RWPE2 (cell line): ENCODE measurements around the gene VWA5B2.
A peak's percentile ranks its signal among the peaks of the same experiment; 100 is the strongest.

Experiments
- ATAC-seq: fragments of 200-7000 bp; cut with Tn5 transposase; 3 replicates; pipeline ENCODE4 v1.9.1; 2021; ENCODE audit warnings: low read depth
- DNase-seq: peaks from one replicate; pipeline ENCODE4 v3.0.0-alpha.2; 2020; ENCODE audit warnings: low spot score
- H3K27ac ChIP-seq: fragments of 450-650 bp; 2 replicates; pipeline ENCODE4 v1.5.1; 2017; ENCODE audit warnings: mild to moderate bottlenecking; ENCODE audit not compliant: poor library complexity, severe bottlenecking
- H3K27me3 ChIP-seq: fragments of 250-450 bp; sonication (Bioruptor Pico); 2 replicates; pipeline ENCODE4 v1.5.1; 2021; ENCODE audit warnings: mild to moderate bottlenecking, moderate library complexity; ENCODE audit not compliant: insufficient read depth, poor library complexity, severe bottlenecking
- H3K36me3 ChIP-seq: fragments of 250-450 bp; sonication (Bioruptor Pico); 2 replicates; pipeline ENCODE4 v1.5.1; 2020; ENCODE audit warnings: low read depth, mild to moderate bottlenecking, moderate library complexity
- H3K4me1 ChIP-seq: fragments of 250-450 bp; sonication (Bioruptor Pico); 2 replicates; pipeline ENCODE4 v1.5.1; 2021; ENCODE audit warnings: mild to moderate bottlenecking, moderate library complexity; ENCODE audit not compliant: insufficient read depth, poor library complexity, severe bottlenecking
- H3K4me3 ChIP-seq: fragments of 250-450 bp; sonication (Bioruptor Pico); 2 replicates; pipeline ENCODE4 v1.5.1; 2021; ENCODE audit warnings: mild to moderate bottlenecking, moderate library complexity; ENCODE audit not compliant: severe bottlenecking
- H3K9me3 ChIP-seq: fragments of 250-450 bp; sonication (Bioruptor Pico); 2 replicates; pipeline ENCODE4 v1.5.1; 2021; ENCODE audit warnings: mild to moderate bottlenecking, moderate library complexity; ENCODE audit not compliant: severe bottlenecking
- TF ChIP-seq, protein P1 (sequence below): fragments of 450-650 bp; IDR thresholded peaks from one replicate; pipeline ENCODE4 v1.5.1; 2017; ENCODE audit warnings: mild to moderate bottlenecking, moderate library complexity; ENCODE audit not compliant: poor library complexity, severe bottlenecking

The VWA5B2 gene

DNA sequence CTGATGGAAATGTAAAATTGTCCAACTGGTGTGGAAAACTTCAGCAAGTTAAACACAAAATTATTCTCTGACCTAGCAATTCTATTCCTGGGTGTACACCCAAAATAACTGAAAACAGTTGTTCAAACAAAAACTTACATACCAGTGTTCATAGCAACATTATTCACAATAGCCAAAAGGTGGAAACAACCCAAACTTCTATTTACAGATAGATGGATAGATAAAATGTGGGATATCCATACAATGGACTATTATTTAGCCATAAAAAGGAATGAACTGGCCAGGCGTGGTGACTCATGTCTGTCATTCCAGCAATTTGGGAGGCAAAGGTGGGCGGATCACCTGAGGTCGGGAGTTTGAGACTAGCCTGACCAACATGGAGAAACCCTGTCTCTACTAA is 6.9 kb upstream of the VWA5B2 start:
- DNase-seq (no peak), ATAC-seq (no peak)
- Histone ChIP-seq H3K27ac (no peak overlapping the region), H3K36me3 (no peaks in the 10 kb centered on the region), H3K4me1 (no peaks in the 10 kb centered on the region), H3K27me3 (no peaks in the 10 kb centered on the region), H3K4me3 (no peak overlapping the region), H3K9me3 (no peaks in the 10 kb centered on the region)
- TF ChIP-seq, protein P1, sequence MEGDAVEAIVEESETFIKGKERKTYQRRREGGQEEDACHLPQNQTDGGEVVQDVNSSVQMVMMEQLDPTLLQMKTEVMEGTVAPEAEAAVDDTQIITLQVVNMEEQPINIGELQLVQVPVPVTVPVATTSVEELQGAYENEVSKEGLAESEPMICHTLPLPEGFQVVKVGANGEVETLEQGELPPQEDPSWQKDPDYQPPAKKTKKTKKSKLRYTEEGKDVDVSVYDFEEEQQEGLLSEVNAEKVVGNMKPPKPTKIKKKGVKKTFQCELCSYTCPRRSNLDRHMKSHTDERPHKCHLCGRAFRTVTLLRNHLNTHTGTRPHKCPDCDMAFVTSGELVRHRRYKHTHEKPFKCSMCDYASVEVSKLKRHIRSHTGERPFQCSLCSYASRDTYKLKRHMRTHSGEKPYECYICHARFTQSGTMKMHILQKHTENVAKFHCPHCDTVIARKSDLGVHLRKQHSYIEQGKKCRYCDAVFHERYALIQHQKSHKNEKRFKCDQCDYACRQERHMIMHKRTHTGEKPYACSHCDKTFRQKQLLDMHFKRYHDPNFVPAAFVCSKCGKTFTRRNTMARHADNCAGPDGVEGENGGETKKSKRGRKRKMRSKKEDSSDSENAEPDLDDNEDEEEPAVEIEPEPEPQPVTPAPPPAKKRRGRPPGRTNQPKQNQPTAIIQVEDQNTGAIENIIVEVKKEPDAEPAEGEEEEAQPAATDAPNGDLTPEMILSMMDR, result no peak

DNA sequence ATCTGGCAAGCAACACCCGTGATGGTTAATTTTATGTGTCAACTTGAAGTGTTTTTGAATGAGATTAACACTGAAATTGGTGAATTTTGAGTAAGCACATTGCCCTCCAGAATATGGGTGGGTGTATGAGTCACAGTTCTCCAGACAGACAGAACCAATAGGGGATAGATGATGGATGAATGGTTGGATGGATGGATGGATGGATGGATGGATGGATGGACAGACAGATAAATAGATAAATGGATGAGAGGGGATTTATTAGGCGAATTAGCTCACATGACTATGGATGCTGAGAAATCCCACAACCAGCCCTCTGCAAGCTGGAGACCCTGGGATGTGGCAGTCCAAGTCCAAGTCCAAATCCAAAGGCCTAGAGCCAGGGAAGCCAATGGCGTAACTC is 5.4 kb upstream of the VWA5B2 start:
- H3K4me1 ChIP-seq, result no peaks in the 10 kb centered on the region
- TF ChIP-seq, protein P1, result no peak
- DNase-seq (no peak), ATAC-seq (no peak)
- no peaks in the 10 kb centered on the region for H3K9me3 ChIP-seq
- H3K4me3 ChIP-seq, result no peak overlapping the region
- H3K36me3 ChIP-seq, result no peaks in the 10 kb centered on the region
- no peak overlapping the region for H3K27ac ChIP-seq
- H3K27me3 ChIP-seq, result peaks cover 8% of the 10 kb centered on the region

DNA sequence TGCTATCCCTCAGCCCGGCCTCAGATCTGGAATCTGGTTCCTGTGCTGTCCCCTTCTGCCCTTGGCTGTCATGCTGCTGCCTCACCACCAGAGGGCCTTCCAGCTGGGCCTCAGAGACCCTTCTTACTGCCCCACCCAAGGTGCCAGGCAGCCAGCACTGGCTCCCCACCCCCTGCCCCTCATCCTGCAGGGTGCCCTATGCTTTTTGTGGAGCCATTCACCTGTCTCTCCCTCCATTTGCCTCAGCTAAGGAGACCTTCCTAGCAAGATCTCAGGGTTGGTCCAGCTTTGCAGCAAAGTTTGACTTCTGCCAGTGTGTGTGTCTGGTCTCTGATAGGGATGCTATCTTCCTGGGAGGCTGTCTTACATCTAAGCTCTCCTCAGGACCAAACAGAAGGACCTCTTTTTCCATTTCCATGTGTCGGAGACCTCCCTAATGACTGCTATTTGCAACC is 1.9 kb upstream of the VWA5B2 start:
- no peaks in the 10 kb centered on the region for H3K4me1 ChIP-seq
- DNase-seq (no peak), ATAC-seq (no peak)
- H3K27me3 ChIP-seq, result peaks cover 37% of the 10 kb centered on the region
- TF ChIP-seq, protein P1, result peak; percentile 73
- H3K4me3 ChIP-seq, result no peak overlapping the region
- no peaks in the 10 kb centered on the region for H3K36me3 ChIP-seq
- no peak overlapping the region for H3K27ac ChIP-seq
- H3K9me3 ChIP-seq, result no peaks in the 10 kb centered on the region

DNA sequence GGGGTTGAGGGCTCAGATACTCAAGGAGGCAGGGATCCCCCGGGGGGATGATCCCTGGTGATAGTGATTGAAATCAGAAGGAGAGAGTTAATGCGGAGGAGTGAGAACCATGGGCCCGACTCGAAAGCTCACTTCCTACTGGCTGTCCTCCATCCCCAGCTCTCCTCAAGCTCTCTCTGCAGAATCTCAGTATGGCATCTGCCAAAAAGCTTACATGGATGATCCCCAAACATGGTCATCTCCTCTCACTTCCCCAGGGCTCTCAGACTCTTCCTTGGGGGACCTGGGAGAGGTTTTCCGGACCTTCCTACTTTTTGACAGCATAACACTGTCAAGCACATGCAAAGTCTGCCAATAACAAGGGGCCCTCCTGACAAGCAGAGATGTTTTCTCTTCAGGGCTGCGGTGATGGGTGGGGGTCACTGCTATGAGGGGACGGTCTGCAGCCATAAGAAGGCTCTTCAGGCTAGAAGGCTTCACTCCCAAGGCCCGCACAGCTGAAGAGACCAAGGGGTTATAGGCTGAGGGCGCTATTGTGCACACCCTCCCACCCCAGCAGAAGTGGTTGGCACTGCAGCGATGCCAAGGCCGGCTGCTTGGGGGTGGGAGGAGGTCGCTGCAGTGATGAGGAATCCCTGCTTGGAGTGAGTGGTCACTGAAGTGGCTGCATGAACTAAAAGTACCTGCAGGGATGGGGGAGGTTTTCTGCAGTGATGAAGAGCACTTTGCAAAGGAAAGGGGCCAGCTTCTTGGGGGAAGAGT is 828 bp upstream of the VWA5B2 start:
- TF ChIP-seq, protein P1, result no peak
- H3K27me3 ChIP-seq, result peaks cover 37% of the 10 kb centered on the region
- no peak overlapping the region for H3K4me3 ChIP-seq
- DNase-seq (no peak), ATAC-seq (no peak)
- H3K27ac ChIP-seq, result no peak overlapping the region
- no peaks in the 10 kb centered on the region for H3K36me3 ChIP-seq
- H3K9me3 ChIP-seq, result no peaks in the 10 kb centered on the region
- H3K4me1 ChIP-seq, result no peaks in the 10 kb centered on the region

DNA sequence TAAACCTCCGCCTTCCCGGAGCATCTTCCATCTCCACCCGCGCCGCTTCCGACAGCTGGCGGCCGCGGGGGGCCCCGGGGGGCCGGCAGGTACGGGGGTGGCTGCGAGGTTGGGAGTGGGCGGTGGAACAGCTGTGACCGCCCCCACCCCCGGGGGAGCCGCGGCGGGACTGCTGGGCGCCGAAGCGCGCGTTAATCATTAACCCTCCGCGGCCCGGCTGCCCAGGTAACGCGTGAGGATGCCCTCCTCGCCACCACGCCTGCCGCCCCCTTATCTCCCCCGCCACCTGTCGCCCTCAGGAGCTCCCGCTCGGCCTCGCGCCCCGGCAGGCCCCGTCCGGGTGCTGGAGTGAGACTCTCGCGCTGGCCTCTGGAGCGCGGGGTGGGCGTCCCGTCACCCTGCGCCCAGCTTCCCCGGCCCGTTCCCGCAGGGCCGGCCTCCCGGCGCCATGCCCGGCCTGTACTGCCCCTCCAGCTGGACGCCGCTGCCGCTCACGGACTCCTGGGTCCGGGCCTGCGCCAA is 757 bp downstream of the VWA5B2 start:
- DNase-seq (no peak), ATAC-seq (no peak)
- Histone ChIP-seq H3K4me1 (peaks cover 3% of the 10 kb centered on the region), H3K27me3 (peaks cover 37% of the 10 kb centered on the region), H3K9me3 (no peaks in the 10 kb centered on the region), H3K27ac (no peak overlapping the region), H3K4me3 (peak overlapping the region; percentile 28), H3K36me3 (no peaks in the 10 kb centered on the region)
- TF ChIP-seq, protein P1, result no peak
